ENCODE measurements around the gene KRT75. TPM values are rescaled to one million over a fixed set of nuclear protein-coding genes. Genes with fewer than 3 reads are reported as not detected.

The KRT75 gene
- total RNA-seq, 1 donor from 2014 or later: not detected

GRCh38 chr12:52407918-52408317 is 26.3 kb downstream of the KRT75 start:
- no peak overlapping the region for H3K27ac Mint-ChIP-seq
- no peaks in the 10 kb centered on the region for H3K9me3 Mint-ChIP-seq
- DNase-seq (ENCODE audit: low spot score in 2 of 2, unreplicated experiment in 2 of 2): no peak
- H3K4me1 Mint-ChIP-seq: no peaks in the 10 kb centered on the region
- H3K36me3 Mint-ChIP-seq: no peaks in the 10 kb centered on the region
- no peak for TF ChIP-seq CTCF (IDR thresholded peaks at IDR 0.05; ENCODE audit: unreplicated experiment)
- no peak overlapping the region for H3K4me3 Mint-ChIP-seq
- H3K27me3 Mint-ChIP-seq (ENCODE audit: low read depth): peaks cover 4% of the 10 kb centered on the region

GRCh38 chr12:52405922-52406385 is 28.2 kb downstream of the KRT75 start, which contains the start of gene KRT82:
KRT82 (minus strand) TSS chr12:52406335; CDS start chr12:52406277, 58 bp downstream.
- no peak for TF ChIP-seq CTCF (IDR thresholded peaks at IDR 0.05; ENCODE audit: unreplicated experiment)
- H3K4me3 Mint-ChIP-seq: no peak within 1 kb of the TSS
- no peaks in the 10 kb centered on the region for H3K4me1 Mint-ChIP-seq
- H3K27ac Mint-ChIP-seq: no peak within 1 kb of the TSS
- no peaks in the 10 kb centered on the region for H3K9me3 Mint-ChIP-seq
- peaks cover 4% of the 10 kb centered on the region for H3K27me3 Mint-ChIP-seq (ENCODE audit: low read depth)
- H3K36me3 Mint-ChIP-seq: no peaks in the 10 kb centered on the region
- no peak for DNase-seq (ENCODE audit: low spot score in 2 of 2, unreplicated experiment in 2 of 2)

- DNase-seq (ENCODE audit: low spot score in 2 of 2, unreplicated experiment in 2 of 2): no peak
- H3K27me3 Mint-ChIP-seq (ENCODE audit: low read depth): peaks cover 4% of the 10 kb centered on the region
- H3K9me3 Mint-ChIP-seq: no peaks in the 10 kb centered on the region
- no peak overlapping the region for H3K4me3 Mint-ChIP-seq
- no peak for TF ChIP-seq CTCF (IDR thresholded peaks at IDR 0.05; ENCODE audit: unreplicated experiment)
- no peaks in the 10 kb centered on the region for H3K36me3 Mint-ChIP-seq
- no peaks in the 10 kb centered on the region for H3K4me1 Mint-ChIP-seq
- H3K27ac Mint-ChIP-seq: no peak overlapping the region
Observed at GRCh38 chr12:52404951-52405350, 29.2 kb downstream of the KRT75 start.

GRCh38 chr12:52403561-52403960 is 30.6 kb downstream of the KRT75 start:
- Mint-ChIP-seq H3K27me3 (ENCODE audit: low read depth) (peaks cover 2% of the 10 kb centered on the region), H3K9me3 (no peaks in the 10 kb centered on the region), H3K4me1 (no peaks in the 10 kb centered on the region), H3K4me3 (no peak overlapping the region), H3K27ac (no peak overlapping the region), H3K36me3 (no peaks in the 10 kb centered on the region)
- TF ChIP-seq CTCF (IDR thresholded peaks at IDR 0.05; ENCODE audit: unreplicated experiment): no peak
- DNase-seq (ENCODE audit: low spot score in 2 of 2, unreplicated experiment in 2 of 2): no peak

GRCh38 chr12:52402873-52403540 is 31.2 kb downstream of the KRT75 start:
- DNase-seq (ENCODE audit: low spot score in 2 of 2, unreplicated experiment in 2 of 2): no peak
- Mint-ChIP-seq H3K9me3 (no peaks in the 10 kb centered on the region), H3K4me3 (no peak overlapping the region), H3K4me1 (no peaks in the 10 kb centered on the region), H3K27me3 (ENCODE audit: low read depth) (no peaks in the 10 kb centered on the region), H3K36me3 (no peaks in the 10 kb centered on the region), H3K27ac (no peak overlapping the region)
- no peak for TF ChIP-seq CTCF (IDR thresholded peaks at IDR 0.05; ENCODE audit: unreplicated experiment)
